Loucy (cell line): ENCODE data around the gene VWA7.
"Not testable (repeated sequence)": the region's sequence is repeated elsewhere in the genome, so short reads cannot be mapped to it uniquely, and the experiment has no call there.

Experiments
- H2AFZ ChIP-seq: fragments of 200-600 bp; sonication (generic); 2 replicates; pipeline ENCODE4 v1.6.0; 2016; ENCODE audit warnings: antibody characterized with exemption, mild to moderate bottlenecking, low read length, moderate library complexity
- H3F3A ChIP-seq: fragments of 200-600 bp; 2 replicates; pipeline ENCODE4 v1.6.0; 2016; ENCODE audit warnings: antibody characterized with exemption, low read depth, mild to moderate bottlenecking
- H3K27me3 ChIP-seq: fragments of 200-600 bp; sonication (generic); 2 replicates; pipeline ENCODE4 v1.6.1; 2014; ENCODE audit warnings: low read length, mild to moderate bottlenecking; ENCODE audit not compliant: insufficient read depth, poor library complexity, severe bottlenecking
- H3K36me3 ChIP-seq: fragments of 200-600 bp; sonication (generic); 2 replicates; pipeline ENCODE4 v1.6.1; 2016; ENCODE audit warnings: low read length; ENCODE audit not compliant: insufficient read depth
- H3K4me1 ChIP-seq: fragments of 200-600 bp; sonication (generic); 2 replicates; pipeline ENCODE4 v1.5.1; 2014; ENCODE audit warnings: low read length, mild to moderate bottlenecking; ENCODE audit not compliant: insufficient read depth, poor library complexity, severe bottlenecking
- H3K4me2 ChIP-seq: fragments of 200-600 bp; sonication (generic); 2 replicates; pipeline ENCODE4 v1.6.0; 2014; ENCODE audit warnings: antibody characterized with exemption, low read length, low read depth, mild to moderate bottlenecking; ENCODE audit not compliant: poor library complexity, severe bottlenecking
- H3K4me3 ChIP-seq: fragments of 200-600 bp; sonication (generic); 2 replicates; pipeline ENCODE4 v1.5.1; 2014; ENCODE audit warnings: low read length, mild to moderate bottlenecking, mixed read lengths; ENCODE audit not compliant: poor library complexity, severe bottlenecking
- H3K79me2 ChIP-seq: fragments of 200-600 bp; sonication (generic); 2 replicates; pipeline ENCODE4 v1.6.1; 2014; ENCODE audit warnings: low read length; ENCODE audit not compliant: insufficient read depth
- H3K9ac ChIP-seq: fragments of 200-600 bp; sonication (generic); 2 replicates; pipeline ENCODE4 v1.6.0; 2014; ENCODE audit warnings: mild to moderate bottlenecking, low read depth, low read length, moderate library complexity; ENCODE audit not compliant: poor library complexity, severe bottlenecking
- H3K9me2 ChIP-seq: fragments of 200-600 bp; sonication (generic); replicated peaks from 2 replicates; pipeline ENCODE4 v1.6.1; 2016; ENCODE audit warnings: low read depth, low read length, mixed read lengths
- H3K9me3 ChIP-seq: fragments of 200-600 bp; sonication (generic); 2 replicates; pipeline ENCODE4 v1.6.1; 2014; ENCODE audit warnings: mild to moderate bottlenecking, antibody characterized with exemption, low read length, low read depth; ENCODE audit not compliant: insufficient read depth
- H4K20me1 ChIP-seq: fragments of 200-600 bp; sonication (generic); 2 replicates; pipeline ENCODE4 v1.6.0; 2014; ENCODE audit warnings: antibody characterized with exemption, low read length, mild to moderate bottlenecking; ENCODE audit not compliant: insufficient read depth, poor library complexity, severe bottlenecking
- EZH2phosphoT487 ChIP-seq: fragments of 200-600 bp; IDR thresholded peaks from 2 replicates; pipeline ENCODE4 v1.6.1; 2018; ENCODE audit warnings: antibody characterized with exemption, mild to moderate bottlenecking, moderate library complexity, borderline replicate concordance
- TF ChIP-seq, protein P1 (sequence below): fragments of 200-600 bp; sonication (generic); conservative IDR thresholded peaks from 2 replicates; pipeline ENCODE4 v1.5.1; 2014; ENCODE audit warnings: mild to moderate bottlenecking, antibody characterized with exemption, low read length

The VWA7 gene

DNA sequence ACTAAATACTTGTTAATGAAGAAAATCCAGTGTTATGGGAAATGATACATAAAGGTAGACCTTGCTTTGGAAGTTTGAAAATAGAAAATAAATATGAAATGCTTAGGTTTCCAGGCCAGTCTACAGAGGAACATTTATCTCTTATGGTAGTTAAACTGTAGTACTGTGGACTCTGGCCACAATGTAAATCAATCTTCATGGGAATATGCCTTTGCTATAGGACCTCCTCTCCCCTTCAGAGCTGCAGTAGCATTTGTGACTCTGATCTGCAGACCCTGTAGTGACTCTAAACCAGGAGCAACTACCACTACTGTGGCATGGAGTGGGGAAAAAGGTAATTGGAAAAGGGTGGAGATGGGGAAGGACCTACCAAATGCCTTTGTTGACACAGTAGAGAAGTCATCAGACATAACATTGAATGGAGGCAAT is 42.8 kb upstream of the VWA7 start:
- H3K36me3 ChIP-seq: no peaks in the 10 kb centered on the region
- H4K20me1 ChIP-seq: no peaks in the 10 kb centered on the region
- no peak overlapping the region for H3K9ac ChIP-seq
- H2AFZ ChIP-seq: no peak overlapping the region
- peaks cover 22% of the 10 kb centered on the region for H3K4me1 ChIP-seq
- no peaks in the 10 kb centered on the region for H3K79me2 ChIP-seq
- H3K9me3 ChIP-seq: no peaks in the 10 kb centered on the region
- H3K27me3 ChIP-seq: no peaks in the 10 kb centered on the region
- H3K4me2 ChIP-seq: no peak overlapping the region
- no peak overlapping the region for H3K4me3 ChIP-seq
- peaks cover 6% of the 10 kb centered on the region; the same call in 1 of the 2 replicates for H3F3A ChIP-seq
- TF ChIP-seq, protein P1, sequence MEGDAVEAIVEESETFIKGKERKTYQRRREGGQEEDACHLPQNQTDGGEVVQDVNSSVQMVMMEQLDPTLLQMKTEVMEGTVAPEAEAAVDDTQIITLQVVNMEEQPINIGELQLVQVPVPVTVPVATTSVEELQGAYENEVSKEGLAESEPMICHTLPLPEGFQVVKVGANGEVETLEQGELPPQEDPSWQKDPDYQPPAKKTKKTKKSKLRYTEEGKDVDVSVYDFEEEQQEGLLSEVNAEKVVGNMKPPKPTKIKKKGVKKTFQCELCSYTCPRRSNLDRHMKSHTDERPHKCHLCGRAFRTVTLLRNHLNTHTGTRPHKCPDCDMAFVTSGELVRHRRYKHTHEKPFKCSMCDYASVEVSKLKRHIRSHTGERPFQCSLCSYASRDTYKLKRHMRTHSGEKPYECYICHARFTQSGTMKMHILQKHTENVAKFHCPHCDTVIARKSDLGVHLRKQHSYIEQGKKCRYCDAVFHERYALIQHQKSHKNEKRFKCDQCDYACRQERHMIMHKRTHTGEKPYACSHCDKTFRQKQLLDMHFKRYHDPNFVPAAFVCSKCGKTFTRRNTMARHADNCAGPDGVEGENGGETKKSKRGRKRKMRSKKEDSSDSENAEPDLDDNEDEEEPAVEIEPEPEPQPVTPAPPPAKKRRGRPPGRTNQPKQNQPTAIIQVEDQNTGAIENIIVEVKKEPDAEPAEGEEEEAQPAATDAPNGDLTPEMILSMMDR: no peak
- TF ChIP-seq EZH2phosphoT487: no peak
- H3K9me2 ChIP-seq: no peaks in the 10 kb centered on the region

DNA sequence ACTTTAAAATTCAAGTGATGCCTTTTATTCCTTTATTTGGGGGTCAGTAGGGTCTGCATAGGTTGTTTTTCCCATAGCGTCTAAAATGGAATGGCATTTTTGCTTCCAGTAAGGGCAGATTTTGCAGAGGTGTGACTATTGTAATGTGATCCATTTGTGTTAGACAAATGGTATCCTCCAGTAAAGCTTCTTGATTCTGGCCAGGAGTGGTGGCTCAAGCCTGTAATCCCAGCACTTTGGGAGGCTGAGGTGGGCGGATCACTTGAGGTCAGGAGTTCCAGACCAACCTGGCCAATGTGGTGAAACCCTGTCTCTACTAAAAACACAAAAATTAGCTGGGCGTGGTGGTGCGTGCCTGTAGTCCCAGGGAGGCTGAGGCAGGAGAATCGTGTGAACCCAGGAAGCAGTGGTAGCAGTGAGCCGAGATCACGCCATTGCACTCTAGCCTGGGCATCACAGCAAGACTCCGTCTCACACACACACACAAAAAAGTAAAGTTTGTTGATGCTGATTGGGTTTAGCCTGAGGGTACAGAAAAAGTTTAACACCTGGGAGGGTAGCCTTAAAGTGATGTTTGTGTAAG is 40.9 kb upstream of the VWA7 start:
- H3K9me2 ChIP-seq, H3K9ac ChIP-seq, H2AFZ ChIP-seq, H3F3A ChIP-seq, H3K9me3 ChIP-seq, H3K79me2 ChIP-seq, H3K4me2 ChIP-seq, H4K20me1 ChIP-seq, H3K27me3 ChIP-seq, H3K36me3 ChIP-seq, H3K4me3 ChIP-seq: not testable (repeated sequence)
- peaks cover 20% of the 10 kb centered on the region for H3K4me1 ChIP-seq

DNA sequence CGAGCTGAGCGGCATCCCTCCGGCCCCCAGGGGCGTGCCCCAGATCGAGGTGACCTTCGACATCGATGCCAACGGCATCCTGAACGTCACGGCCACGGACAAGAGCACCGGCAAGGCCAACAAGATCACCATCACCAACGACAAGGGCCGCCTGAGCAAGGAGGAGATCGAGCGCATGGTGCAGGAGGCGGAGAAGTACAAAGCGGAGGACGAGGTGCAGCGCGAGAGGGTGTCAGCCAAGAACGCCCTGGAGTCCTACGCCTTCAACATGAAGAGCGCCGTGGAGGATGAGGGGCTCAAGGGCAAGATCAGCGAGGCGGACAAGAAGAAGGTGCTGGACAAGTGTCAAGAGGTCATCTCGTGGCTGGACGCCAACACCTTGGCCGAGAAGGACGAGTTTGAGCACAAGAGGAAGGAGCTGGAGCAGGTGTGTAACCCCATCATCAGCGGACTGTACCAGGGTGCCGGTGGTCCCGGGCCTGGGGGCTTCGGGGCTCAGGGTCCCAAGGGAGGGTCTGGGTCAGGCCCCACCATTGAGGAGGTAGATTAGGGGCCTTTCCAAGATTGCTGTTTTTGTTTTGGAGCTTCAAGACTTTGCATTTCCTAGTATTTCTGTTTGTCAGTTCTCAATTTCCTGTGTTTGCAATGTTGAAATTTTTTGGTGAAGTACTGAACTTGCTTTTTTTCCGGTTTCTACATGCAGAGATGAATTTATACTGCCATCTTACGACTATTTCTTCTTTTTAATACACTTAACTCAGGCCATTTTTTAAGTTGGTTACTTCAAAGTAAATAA is 40.2 kb upstream of the VWA7 start:
- H3K9ac ChIP-seq, H3F3A ChIP-seq, H2AFZ ChIP-seq, H4K20me1 ChIP-seq, H3K9me3 ChIP-seq, H3K36me3 ChIP-seq, H3K4me2 ChIP-seq, H3K4me3 ChIP-seq, H3K79me2 ChIP-seq, H3K27me3 ChIP-seq, H3K9me2 ChIP-seq: not testable (repeated sequence)
- peaks cover 13% of the 10 kb centered on the region for H3K4me1 ChIP-seq

DNA sequence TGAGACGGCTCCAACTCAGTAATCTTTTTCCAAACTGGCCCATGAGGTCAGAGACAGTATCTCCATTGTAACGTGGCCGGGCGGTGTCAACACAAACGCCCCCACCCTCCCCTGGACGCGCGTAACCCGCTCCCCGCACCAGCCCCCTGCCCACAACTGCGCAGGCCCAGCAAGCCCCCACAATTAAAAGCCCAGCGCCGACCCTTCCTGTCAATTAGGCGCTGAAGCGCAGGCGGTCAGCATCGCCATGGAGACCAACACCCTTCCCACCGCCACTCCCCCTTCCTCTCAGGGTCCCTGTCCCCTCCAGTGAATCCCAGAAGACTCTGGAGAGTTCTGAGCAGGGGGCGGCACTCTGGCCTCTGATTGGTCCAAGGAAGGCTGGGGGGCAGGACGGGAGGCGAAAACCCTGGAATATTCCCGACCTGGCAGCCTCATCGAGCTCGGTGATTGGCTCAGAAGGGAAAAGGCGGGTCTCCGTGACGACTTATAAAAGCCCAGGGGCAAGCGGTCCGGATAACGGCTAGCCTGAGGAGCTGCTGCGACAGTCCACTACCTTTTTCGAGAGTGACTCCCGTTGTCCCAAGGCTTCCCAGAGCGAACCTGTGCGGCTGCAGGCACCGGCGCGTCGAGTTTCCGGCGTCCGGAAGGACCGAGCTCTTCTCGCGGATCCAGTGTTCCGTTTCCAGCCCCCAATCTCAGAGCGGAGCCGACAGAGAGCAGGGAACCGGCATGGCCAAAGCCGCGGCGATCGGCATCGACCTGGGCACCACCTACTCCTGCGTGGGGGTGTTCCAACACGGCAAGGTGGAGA is 38.1 kb upstream of the VWA7 start, which contains the start of the genes HSPA1A and HSPA1L:
TSS of gene HSPA1A (plus strand) at position 519 of the 814 bp plus-strand sequence. CDS start at position 733, 214 bp downstream.
TSS of gene HSPA1L (minus strand) at position 259 of the 814 bp plus-strand sequence. CDS start 3,311 bp downstream, outside the sequence.
- Histone ChIP-seq H4K20me1 (no peaks in the 10 kb centered on the region), H3K79me2 (no peaks in the 10 kb centered on the region), H3K9me3 (no peaks in the 10 kb centered on the region), H3K9ac (no peak within 1 kb of the TSS), H3K4me1 (no peaks in the 10 kb centered on the region), H3K9me2 (no peaks in the 10 kb centered on the region), H3F3A (no peaks in the 10 kb centered on the region), H3K27me3 (no peaks in the 10 kb centered on the region), H2AFZ (no peak within 1 kb of the TSS), H3K36me3 (no peaks in the 10 kb centered on the region), H3K4me2 (no peak within 1 kb of the TSS), H3K4me3 (no peak within 1 kb of the TSS)
- TF ChIP-seq EZH2phosphoT487: no peak
- TF ChIP-seq, protein P1: no peak
